Measurements from ENCODE around the gene GMPR.
"Not testable (repeated sequence)": the region's sequence is repeated elsewhere in the genome, so short reads cannot be mapped to it uniquely, and the experiment has no call there.

GMPR gene

DNA sequence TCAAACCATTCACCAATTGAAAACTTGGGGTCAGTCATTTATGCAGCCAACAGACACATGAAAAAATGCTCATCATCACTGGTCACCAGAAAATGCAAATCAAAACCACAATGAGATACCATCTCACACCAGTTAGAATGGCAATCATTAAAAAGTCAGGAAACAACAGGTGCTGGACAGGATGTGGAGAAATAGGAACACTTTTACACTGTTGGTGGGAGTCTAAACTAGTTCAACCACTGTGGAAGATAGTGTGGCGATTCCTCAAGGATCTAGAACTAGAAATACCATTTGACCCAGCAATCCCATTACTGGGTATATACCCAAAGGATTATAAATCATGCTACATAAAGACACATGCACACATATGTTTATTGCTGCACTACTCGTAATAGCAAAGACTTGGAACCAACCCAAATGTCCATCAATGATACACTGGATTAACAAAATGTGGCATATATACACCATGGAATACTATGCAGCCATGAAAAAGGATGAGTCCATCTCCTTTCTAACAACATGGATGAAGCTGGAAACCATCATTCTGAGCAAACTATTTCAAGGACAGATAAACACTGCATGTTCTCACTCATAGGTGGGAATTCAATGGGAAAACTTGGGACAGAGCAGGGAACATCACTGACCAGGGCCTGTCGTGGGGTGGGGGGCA, 13.2 kb upstream of the GMPR start:
- Histone ChIP-seq H3K4me1 (ENCODE audit: control insufficient read depth, insufficient read depth, low read length) (peaks cover 20% of the 10 kb centered on the region; the same call in 1 of the 2 replicates), H3K27me3 (ENCODE audit: control insufficient read depth, insufficient read depth, low read length) (peaks cover 14% of the 10 kb centered on the region)
- not testable (repeated sequence) for H3K36me3 ChIP-seq (ENCODE audit: control insufficient read depth, insufficient read depth, low read length); H3K9ac ChIP-seq (ENCODE audit: low read length); H3K9me3 ChIP-seq (ENCODE audit: control insufficient read depth, insufficient read depth, low read depth, low read length); H3K27ac ChIP-seq (ENCODE audit: low read depth, low read length); H3K4me3 ChIP-seq (ENCODE audit: low read depth, low read length)

- not testable (repeated sequence) for H3K9me3 ChIP-seq (ENCODE audit: control insufficient read depth, insufficient read depth, low read depth, low read length); H3K27ac ChIP-seq (ENCODE audit: low read depth, low read length); H3K9ac ChIP-seq (ENCODE audit: low read length); H3K4me3 ChIP-seq (ENCODE audit: low read depth, low read length); H3K36me3 ChIP-seq (ENCODE audit: control insufficient read depth, insufficient read depth, low read length)
- Histone ChIP-seq H3K27me3 (ENCODE audit: control insufficient read depth, insufficient read depth, low read length) (peaks cover 17% of the 10 kb centered on the region), H3K4me1 (ENCODE audit: control insufficient read depth, insufficient read depth, low read length) (peaks cover 24% of the 10 kb centered on the region; the same call in 1 of the 2 replicates)
Observed at GRCh38 chr6:16226117-16227047, 12.0 kb upstream of the GMPR start.

DNA sequence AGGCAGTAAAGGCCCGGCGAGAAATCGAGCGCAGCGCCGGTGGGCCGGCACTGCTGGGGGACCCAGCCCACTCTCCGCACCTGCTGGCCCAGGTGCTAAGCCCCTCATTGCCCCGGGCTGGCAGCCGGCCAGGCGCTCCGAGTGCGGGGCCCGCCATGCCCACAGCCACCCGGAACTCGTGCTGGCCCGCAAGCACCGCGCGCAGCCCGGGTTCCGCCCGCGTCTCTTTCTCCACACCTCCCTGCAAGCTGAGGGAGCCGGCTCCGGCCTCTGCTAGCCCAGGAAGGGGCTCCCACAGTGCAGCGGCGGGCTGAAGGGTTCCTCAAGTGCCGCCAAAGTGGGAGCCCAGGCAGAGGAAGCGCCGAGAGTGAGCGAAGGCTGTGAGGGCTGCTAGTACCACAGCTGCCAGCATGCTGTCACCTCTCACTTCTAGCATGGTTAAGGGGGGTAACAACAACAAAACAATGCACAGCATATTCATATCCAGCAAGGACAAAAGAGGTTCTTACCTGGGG, 11.3 kb upstream of the GMPR start:
- no peak overlapping the region for H3K27ac ChIP-seq (ENCODE audit: low read depth, low read length)
- peaks cover 24% of the 10 kb centered on the region; the same call in 1 of the 2 replicates for H3K4me1 ChIP-seq (ENCODE audit: control insufficient read depth, insufficient read depth, low read length)
- H3K4me3 ChIP-seq (ENCODE audit: low read depth, low read length), result no peak overlapping the region; the same call in 1 of the 2 replicates
- H3K9me3 ChIP-seq (ENCODE audit: control insufficient read depth, insufficient read depth, low read depth, low read length), result no peaks in the 10 kb centered on the region
- H3K27me3 ChIP-seq (ENCODE audit: control insufficient read depth, insufficient read depth, low read length), result peaks cover 17% of the 10 kb centered on the region
- H3K9ac ChIP-seq (ENCODE audit: low read length), result no peak overlapping the region
- H3K36me3 ChIP-seq (ENCODE audit: control insufficient read depth, insufficient read depth, low read length), result no peaks in the 10 kb centered on the region

DNA sequence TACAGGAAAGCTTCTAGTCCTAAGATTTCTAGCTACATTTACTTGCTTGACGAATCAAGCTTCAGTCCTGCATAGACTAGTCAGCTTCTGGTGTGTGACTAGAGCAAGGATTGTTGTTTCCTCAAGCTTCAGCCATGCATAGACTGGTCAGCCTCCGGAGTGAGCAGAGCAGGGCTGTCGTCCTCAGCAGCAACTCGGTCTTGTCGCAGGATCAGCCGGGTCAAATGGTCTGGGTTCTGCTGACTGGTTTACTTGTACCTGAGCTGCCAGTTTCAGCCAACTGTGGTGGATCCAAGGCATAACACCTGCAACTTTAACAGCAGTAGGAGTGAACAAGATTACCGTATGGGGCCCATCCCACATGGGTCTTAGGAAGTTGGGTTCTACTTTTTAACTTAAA, 10.8 kb upstream of the GMPR start:
- Histone ChIP-seq H3K4me3 (ENCODE audit: low read depth, low read length) (no peak overlapping the region; the same call in 1 of the 2 replicates), H3K27me3 (ENCODE audit: control insufficient read depth, insufficient read depth, low read length) (peaks cover 17% of the 10 kb centered on the region), H3K27ac (ENCODE audit: low read depth, low read length) (no peak overlapping the region), H3K36me3 (ENCODE audit: control insufficient read depth, insufficient read depth, low read length) (no peaks in the 10 kb centered on the region), H3K9me3 (ENCODE audit: control insufficient read depth, insufficient read depth, low read depth, low read length) (no peaks in the 10 kb centered on the region), H3K9ac (ENCODE audit: low read length) (no peak overlapping the region), H3K4me1 (ENCODE audit: control insufficient read depth, insufficient read depth, low read length) (peaks cover 24% of the 10 kb centered on the region; the same call in 1 of the 2 replicates)

DNA sequence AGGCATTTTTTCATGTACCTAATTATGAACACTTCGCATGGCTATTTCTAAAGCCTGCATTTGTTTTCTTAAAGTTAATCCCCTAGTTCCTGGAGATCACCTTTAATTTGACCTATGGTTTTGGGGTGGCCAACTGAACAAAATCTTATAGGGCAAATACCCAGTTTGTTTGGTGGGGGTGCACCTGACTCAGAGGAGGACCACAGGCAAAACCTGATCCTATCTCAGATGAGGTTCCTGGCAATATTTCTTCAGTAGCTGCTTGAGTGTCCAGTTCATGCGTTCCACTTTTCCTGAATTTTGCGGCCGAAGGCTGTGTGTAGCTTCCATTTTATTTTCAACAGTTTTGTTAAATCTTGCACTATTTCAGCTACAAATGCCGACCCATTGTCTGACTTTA, 10.3 kb upstream of the GMPR start:
- Histone ChIP-seq H3K4me1 (ENCODE audit: control insufficient read depth, insufficient read depth, low read length) (peaks cover 24% of the 10 kb centered on the region; the same call in 1 of the 2 replicates), H3K9ac (ENCODE audit: low read length) (no peak overlapping the region), H3K4me3 (ENCODE audit: low read depth, low read length) (no peak overlapping the region), H3K36me3 (ENCODE audit: control insufficient read depth, insufficient read depth, low read length) (no peaks in the 10 kb centered on the region), H3K27ac (ENCODE audit: low read depth, low read length) (no peak overlapping the region), H3K9me3 (ENCODE audit: control insufficient read depth, insufficient read depth, low read depth, low read length) (no peaks in the 10 kb centered on the region), H3K27me3 (ENCODE audit: control insufficient read depth, insufficient read depth, low read length) (peaks cover 17% of the 10 kb centered on the region)

DNA sequence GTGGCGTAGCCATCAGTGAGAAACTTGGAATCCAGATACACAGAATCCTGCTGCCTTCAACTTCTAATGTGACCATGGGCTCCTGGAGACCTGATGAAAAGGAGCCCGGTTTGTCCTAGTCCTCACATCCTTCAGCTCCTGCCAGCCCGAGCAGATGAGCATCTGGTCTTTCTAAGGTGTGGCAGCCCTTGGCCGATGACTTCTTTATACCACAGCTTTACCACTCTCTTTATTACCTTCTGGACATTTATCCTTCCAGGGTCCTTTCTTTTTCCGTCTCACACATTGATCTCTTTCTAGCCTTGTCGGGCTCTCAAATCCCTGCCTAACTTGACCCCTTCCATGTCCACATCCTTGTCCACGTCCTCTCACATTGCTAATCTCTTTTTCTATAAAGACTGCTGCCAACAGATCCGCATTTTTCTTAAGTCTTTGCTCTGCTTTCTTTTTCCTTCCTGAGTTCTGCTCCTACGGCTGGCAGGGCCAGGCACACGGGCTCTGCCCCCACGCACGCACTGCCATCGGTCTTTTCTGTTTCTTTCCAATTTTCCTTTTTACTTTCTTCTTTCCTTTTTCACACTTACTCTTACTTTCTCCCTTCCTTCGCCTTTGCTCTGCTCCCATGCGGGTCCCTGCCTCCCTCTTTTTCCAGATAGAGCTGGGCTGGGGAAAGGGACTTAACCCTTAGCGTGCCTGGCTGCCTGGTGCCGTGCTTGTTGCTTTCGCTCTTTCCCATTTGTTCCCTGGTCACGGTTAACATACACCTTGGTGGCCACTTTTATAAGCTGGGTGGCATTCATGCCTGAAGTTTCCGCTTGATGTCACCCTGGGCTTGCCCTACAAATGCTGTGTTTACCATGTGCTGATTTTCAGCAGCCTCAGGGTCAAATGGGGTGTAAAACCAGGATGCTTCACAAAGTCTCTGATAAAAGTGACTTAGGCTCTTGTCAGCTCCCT, 9.4 kb upstream of the GMPR start:
- Histone ChIP-seq H3K9ac (ENCODE audit: low read length) (no peak overlapping the region), H3K27me3 (ENCODE audit: control insufficient read depth, insufficient read depth, low read length) (peaks cover 17% of the 10 kb centered on the region), H3K4me1 (ENCODE audit: control insufficient read depth, insufficient read depth, low read length) (peaks cover 24% of the 10 kb centered on the region; the same call in 1 of the 2 replicates), H3K27ac (ENCODE audit: low read depth, low read length) (no peak overlapping the region), H3K4me3 (ENCODE audit: low read depth, low read length) (no peak overlapping the region), H3K9me3 (ENCODE audit: control insufficient read depth, insufficient read depth, low read depth, low read length) (no peaks in the 10 kb centered on the region), H3K36me3 (ENCODE audit: control insufficient read depth, insufficient read depth, low read length) (no peaks in the 10 kb centered on the region)

DNA sequence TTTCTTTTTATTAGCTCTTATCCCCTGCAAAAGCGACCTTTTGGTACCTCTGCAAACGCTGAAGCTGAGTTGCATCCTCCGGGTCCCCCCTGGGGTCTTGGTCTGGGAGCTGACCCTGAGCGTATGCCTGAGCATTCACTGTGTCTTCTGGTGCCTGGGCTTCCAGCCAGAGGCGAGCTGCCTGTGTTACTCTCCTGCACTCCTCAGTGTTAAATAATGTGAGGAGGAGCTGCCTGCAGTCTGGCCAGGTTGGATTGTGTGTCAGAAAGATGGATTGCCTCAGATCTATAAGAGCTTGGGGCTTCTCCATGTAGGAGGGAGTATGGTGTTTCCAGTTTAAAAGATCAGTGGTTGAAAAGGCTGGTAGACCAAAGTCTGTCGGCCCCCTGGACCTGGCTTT, 8.7 kb upstream of the GMPR start:
- peaks cover 24% of the 10 kb centered on the region; the same call in 1 of the 2 replicates for H3K4me1 ChIP-seq (ENCODE audit: control insufficient read depth, insufficient read depth, low read length)

GRCh38 chr6:16230953-16231352, 7.4 kb upstream of the GMPR start:
- Histone ChIP-seq H3K27me3 (ENCODE audit: control insufficient read depth, insufficient read depth, low read length) (peaks cover 22% of the 10 kb centered on the region), H3K9me3 (ENCODE audit: control insufficient read depth, insufficient read depth, low read depth, low read length) (no peaks in the 10 kb centered on the region), H3K9ac (ENCODE audit: low read length) (no peak overlapping the region)

More for the DNA sequence above, 8.7 kb upstream of the GMPR start:
- peaks cover 17% of the 10 kb centered on the region for H3K27me3 ChIP-seq (ENCODE audit: control insufficient read depth, insufficient read depth, low read length)
- no peak overlapping the region for H3K27ac ChIP-seq (ENCODE audit: low read depth, low read length)
- H3K9ac ChIP-seq (ENCODE audit: low read length), result no peak overlapping the region
- H3K9me3 ChIP-seq (ENCODE audit: control insufficient read depth, insufficient read depth, low read depth, low read length), result no peaks in the 10 kb centered on the region
- H3K36me3 ChIP-seq (ENCODE audit: control insufficient read depth, insufficient read depth, low read length), result no peaks in the 10 kb centered on the region
- no peak overlapping the region for H3K4me3 ChIP-seq (ENCODE audit: low read depth, low read length)

GRCh38 chr6:16232086-16232485, 6.3 kb upstream of the GMPR start:
- Histone ChIP-seq H3K4me3 (ENCODE audit: low read depth, low read length) (no peak overlapping the region), H3K27ac (ENCODE audit: low read depth, low read length) (no peak overlapping the region), H3K9ac (ENCODE audit: low read length) (no peak overlapping the region), H3K9me3 (ENCODE audit: control insufficient read depth, insufficient read depth, low read depth, low read length) (no peaks in the 10 kb centered on the region), H3K27me3 (ENCODE audit: control insufficient read depth, insufficient read depth, low read length) (peaks cover 32% of the 10 kb centered on the region), H3K36me3 (ENCODE audit: control insufficient read depth, insufficient read depth, low read length) (no peaks in the 10 kb centered on the region), H3K4me1 (ENCODE audit: control insufficient read depth, insufficient read depth, low read length) (peaks cover 24% of the 10 kb centered on the region; the same call in 1 of the 2 replicates)

More at GRCh38 chr6:16230953-16231352, 7.4 kb upstream of the GMPR start:
- Histone ChIP-seq H3K4me3 (ENCODE audit: low read depth, low read length) (no peak overlapping the region), H3K4me1 (ENCODE audit: control insufficient read depth, insufficient read depth, low read length) (peaks cover 24% of the 10 kb centered on the region; the same call in 1 of the 2 replicates), H3K27ac (ENCODE audit: low read depth, low read length) (no peak overlapping the region), H3K36me3 (ENCODE audit: control insufficient read depth, insufficient read depth, low read length) (no peaks in the 10 kb centered on the region)

DNA sequence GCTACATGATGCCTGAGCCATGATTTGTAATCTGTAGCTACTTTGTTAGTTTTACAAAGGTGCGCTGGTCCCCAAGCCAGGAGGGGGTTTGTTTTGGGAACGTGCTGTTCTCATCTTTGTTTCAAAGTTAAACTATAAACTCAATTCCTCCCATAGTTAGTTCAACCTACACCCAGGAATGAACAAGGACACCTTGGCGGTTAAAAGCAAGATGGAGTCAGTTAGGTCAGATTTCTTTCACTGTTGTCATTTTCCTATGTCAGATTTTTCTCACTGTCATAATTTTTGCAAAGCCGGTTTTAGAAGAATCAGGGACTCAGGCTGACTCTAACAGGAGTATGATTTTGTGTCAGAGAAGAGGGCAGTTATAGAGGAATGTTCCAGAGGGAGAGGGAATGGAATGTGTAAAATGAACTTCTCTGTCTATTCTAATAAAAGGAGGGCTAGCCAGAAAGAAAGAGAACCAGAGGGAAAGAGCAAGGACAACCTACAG, 2.3 kb upstream of the GMPR start:
- Histone ChIP-seq H3K4me3 (ENCODE audit: low read depth, low read length) (no peak overlapping the region), H3K27me3 (ENCODE audit: control insufficient read depth, insufficient read depth, low read length) (peaks cover 50% of the 10 kb centered on the region), H3K9ac (ENCODE audit: low read length) (no peak overlapping the region), H3K36me3 (ENCODE audit: control insufficient read depth, insufficient read depth, low read length) (no peaks in the 10 kb centered on the region), H3K4me1 (ENCODE audit: control insufficient read depth, insufficient read depth, low read length) (peaks cover 3% of the 10 kb centered on the region), H3K27ac (ENCODE audit: low read depth, low read length) (no peak overlapping the region), H3K9me3 (ENCODE audit: control insufficient read depth, insufficient read depth, low read depth, low read length) (no peaks in the 10 kb centered on the region)
